ENCODE measurements around the gene CXCL17.

The CXCL17 gene

GRCh38 chr19:42426643-42427042 is 16.1 kb downstream of the CXCL17 start:
- H3K4me1 ChIP-seq (ENCODE audit: control insufficient read depth in 5 of 5, insufficient read depth in 5 of 5, low read length in 5 of 5), result peaks cover 10 to 63% (median 58%) of the 10 kb centered on the region in 5 donors
- H3K36me3 ChIP-seq (ENCODE audit: control insufficient read depth in 5 of 5, insufficient read depth in 5 of 5, low read length in 5 of 5), result no peaks in the 10 kb centered on the region
- H3K9ac ChIP-seq (ENCODE audit: low read length in 5 of 5), result peak overlapping the region in 2 of 5 donors; percentile 47 to 75
- H3K9me3 ChIP-seq (ENCODE audit: control insufficient read depth in 5 of 5, low read length in 5 of 5), result no peaks in the 10 kb centered on the region
- H3K4me3 ChIP-seq (ENCODE audit: low read depth in 1 of 5, low read length in 5 of 5), result peak overlapping the region in 4 of 5 donors; percentile 50 to 88 (median 78)
- peaks cover 0 to 3% (median 0%) of the 10 kb centered on the region in 5 donors for H3K27me3 ChIP-seq (ENCODE audit: control insufficient read depth in 5 of 5, insufficient read depth in 4 of 5, low read length in 5 of 5)
- peak overlapping the region; percentile 70 for H3K27ac ChIP-seq (ENCODE audit: low read depth, low read length)

- Histone ChIP-seq H3K4me1 (ENCODE audit: control insufficient read depth in 5 of 5, insufficient read depth in 5 of 5, low read length in 5 of 5) (peaks cover 15 to 77% (median 68%) of the 10 kb centered on the region in 5 donors), H3K36me3 (ENCODE audit: control insufficient read depth in 5 of 5, insufficient read depth in 5 of 5, low read length in 5 of 5) (no peaks in the 10 kb centered on the region), H3K27me3 (ENCODE audit: control insufficient read depth in 5 of 5, insufficient read depth in 4 of 5, low read length in 5 of 5) (peaks cover 0 to 3% (median 0%) of the 10 kb centered on the region in 5 donors), H3K27ac (ENCODE audit: low read depth, low read length) (peak overlapping the region; percentile 100), H3K4me3 (ENCODE audit: low read depth in 1 of 5, low read length in 5 of 5) (peak overlapping the region; percentile 9 to 88 (median 73)), H3K9ac (ENCODE audit: low read length in 5 of 5) (peak overlapping the region in 4 of 5 donors; percentile 11 to 94 (median 66)), H3K9me3 (ENCODE audit: control insufficient read depth in 5 of 5, low read length in 5 of 5) (no peaks in the 10 kb centered on the region)
Measured at GRCh38 chr19:42424712-42425131, 18.0 kb downstream of the CXCL17 start.

- Histone ChIP-seq H3K9ac (ENCODE audit: low read length in 5 of 5) (peak overlapping the region in 4 of 5 donors; percentile 11 to 94 (median 68)), H3K27me3 (ENCODE audit: control insufficient read depth in 5 of 5, insufficient read depth in 4 of 5, low read length in 5 of 5) (peaks cover 0 to 3% (median 0%) of the 10 kb centered on the region in 5 donors), H3K4me1 (ENCODE audit: control insufficient read depth in 5 of 5, insufficient read depth in 5 of 5, low read length in 5 of 5) (peaks cover 15 to 79% (median 70%) of the 10 kb centered on the region in 5 donors), H3K36me3 (ENCODE audit: control insufficient read depth in 5 of 5, insufficient read depth in 5 of 5, low read length in 5 of 5) (no peaks in the 10 kb centered on the region), H3K4me3 (ENCODE audit: low read depth in 1 of 5, low read length in 5 of 5) (peak overlapping the region in 4 of 5 donors; percentile 73 to 88 (median 78)), H3K9me3 (ENCODE audit: control insufficient read depth in 5 of 5, low read length in 5 of 5) (no peaks in the 10 kb centered on the region), H3K27ac (ENCODE audit: low read depth, low read length) (peak overlapping the region; percentile 100)
Measured at GRCh38 chr19:42424345-42424707, 18.4 kb downstream of the CXCL17 start.

GRCh38 chr19:42423462-42424344 is 19.0 kb downstream of the CXCL17 start:
- H3K4me3 ChIP-seq (ENCODE audit: low read depth in 1 of 5, low read length in 5 of 5), result peak overlapping the region; percentile 29 to 88 (median 73)
- peaks cover 15 to 80% (median 69%) of the 10 kb centered on the region in 5 donors for H3K4me1 ChIP-seq (ENCODE audit: control insufficient read depth in 5 of 5, insufficient read depth in 5 of 5, low read length in 5 of 5)
- no peaks in the 10 kb centered on the region for H3K36me3 ChIP-seq (ENCODE audit: control insufficient read depth in 5 of 5, insufficient read depth in 5 of 5, low read length in 5 of 5)
- peaks cover 0 to 3% (median 0%) of the 10 kb centered on the region in 5 donors for H3K27me3 ChIP-seq (ENCODE audit: control insufficient read depth in 5 of 5, insufficient read depth in 4 of 5, low read length in 5 of 5)
- peak overlapping the region; percentile 84 to 94 (median 87) for H3K9ac ChIP-seq (ENCODE audit: low read length in 5 of 5)
- H3K27ac ChIP-seq (ENCODE audit: low read depth, low read length), result peak overlapping the region; percentile 100
- no peaks in the 10 kb centered on the region for H3K9me3 ChIP-seq (ENCODE audit: control insufficient read depth in 5 of 5, low read length in 5 of 5)

- Histone ChIP-seq H3K27me3 (ENCODE audit: control insufficient read depth in 5 of 5, insufficient read depth in 4 of 5, low read length in 5 of 5) (peaks cover 0 to 3% (median 0%) of the 10 kb centered on the region in 5 donors), H3K9ac (ENCODE audit: low read length in 5 of 5) (peak overlapping the region; percentile 84 to 98 (median 87)), H3K36me3 (ENCODE audit: control insufficient read depth in 5 of 5, insufficient read depth in 5 of 5, low read length in 5 of 5) (no peaks in the 10 kb centered on the region), H3K4me3 (ENCODE audit: low read depth in 1 of 5, low read length in 5 of 5) (peak overlapping the region; percentile 73 to 89 (median 84)), H3K4me1 (ENCODE audit: control insufficient read depth in 5 of 5, insufficient read depth in 5 of 5, low read length in 5 of 5) (peaks cover 15 to 81% (median 69%) of the 10 kb centered on the region in 5 donors), H3K9me3 (ENCODE audit: control insufficient read depth in 5 of 5, low read length in 5 of 5) (no peaks in the 10 kb centered on the region), H3K27ac (ENCODE audit: low read depth, low read length) (peak overlapping the region; percentile 100)
Measured at GRCh38 chr19:42422901-42423461, 19.8 kb downstream of the CXCL17 start.

- Histone ChIP-seq H3K27me3 (ENCODE audit: control insufficient read depth in 5 of 5, insufficient read depth in 4 of 5, low read length in 5 of 5) (peaks cover 0 to 3% (median 0%) of the 10 kb centered on the region in 5 donors), H3K9ac (ENCODE audit: low read length in 5 of 5) (peak overlapping the region; percentile 84 to 98 (median 87)), H3K9me3 (ENCODE audit: control insufficient read depth in 5 of 5, low read length in 5 of 5) (no peaks in the 10 kb centered on the region), H3K4me3 (ENCODE audit: low read depth in 1 of 5, low read length in 5 of 5) (peak overlapping the region; percentile 73 to 89 (median 84)), H3K27ac (ENCODE audit: low read depth, low read length) (peak overlapping the region; percentile 100), H3K4me1 (ENCODE audit: control insufficient read depth in 5 of 5, insufficient read depth in 5 of 5, low read length in 5 of 5) (peaks cover 15 to 79% (median 65%) of the 10 kb centered on the region in 5 donors), H3K36me3 (ENCODE audit: control insufficient read depth in 5 of 5, insufficient read depth in 5 of 5, low read length in 5 of 5) (no peaks in the 10 kb centered on the region)
Measured at GRCh38 chr19:42422092-42422900, 20.4 kb downstream of the CXCL17 start.

- peaks cover 0 to 3% (median 0%) of the 10 kb centered on the region in 5 donors for H3K27me3 ChIP-seq (ENCODE audit: control insufficient read depth in 5 of 5, insufficient read depth in 4 of 5, low read length in 5 of 5)
- H3K9me3 ChIP-seq (ENCODE audit: control insufficient read depth in 5 of 5, low read length in 5 of 5), result no peaks in the 10 kb centered on the region
- peak overlapping the region; percentile 100 for H3K27ac ChIP-seq (ENCODE audit: low read depth, low read length)
- no peaks in the 10 kb centered on the region for H3K36me3 ChIP-seq (ENCODE audit: control insufficient read depth in 5 of 5, insufficient read depth in 5 of 5, low read length in 5 of 5)
- peaks cover 15 to 75% (median 61%) of the 10 kb centered on the region in 5 donors for H3K4me1 ChIP-seq (ENCODE audit: control insufficient read depth in 5 of 5, insufficient read depth in 5 of 5, low read length in 5 of 5)
- peak overlapping the region; percentile 84 to 98 (median 87) for H3K9ac ChIP-seq (ENCODE audit: low read length in 5 of 5)
- peak overlapping the region; percentile 23 to 89 (median 84) for H3K4me3 ChIP-seq (ENCODE audit: low read depth in 1 of 5, low read length in 5 of 5)
Measured at GRCh38 chr19:42421591-42422031, 21.1 kb downstream of the CXCL17 start.

- H3K4me3 ChIP-seq (ENCODE audit: low read depth in 1 of 5, low read length in 5 of 5), result peak overlapping the region; percentile 23 to 88 (median 67)
- peaks cover 15 to 73% (median 58%) of the 10 kb centered on the region in 5 donors for H3K4me1 ChIP-seq (ENCODE audit: control insufficient read depth in 5 of 5, insufficient read depth in 5 of 5, low read length in 5 of 5)
- H3K36me3 ChIP-seq (ENCODE audit: control insufficient read depth in 5 of 5, insufficient read depth in 5 of 5, low read length in 5 of 5), result no peaks in the 10 kb centered on the region
- peaks cover 0 to 3% (median 0%) of the 10 kb centered on the region in 5 donors for H3K27me3 ChIP-seq (ENCODE audit: control insufficient read depth in 5 of 5, insufficient read depth in 4 of 5, low read length in 5 of 5)
- H3K9ac ChIP-seq (ENCODE audit: low read length in 5 of 5), result peak overlapping the region; percentile 64 to 89 (median 69)
- H3K9me3 ChIP-seq (ENCODE audit: control insufficient read depth in 5 of 5, low read length in 5 of 5), result no peaks in the 10 kb centered on the region
- H3K27ac ChIP-seq (ENCODE audit: low read depth, low read length), result peak overlapping the region; percentile 100
Measured at GRCh38 chr19:42421101-42421500, 21.6 kb downstream of the CXCL17 start.

GRCh38 chr19:42420055-42420544 is 22.6 kb downstream of the CXCL17 start:
- peak overlapping the region; percentile 55 to 88 (median 67) for H3K4me3 ChIP-seq (ENCODE audit: low read depth in 1 of 5, low read length in 5 of 5)
- H3K27me3 ChIP-seq (ENCODE audit: control insufficient read depth in 5 of 5, insufficient read depth in 4 of 5, low read length in 5 of 5), result peaks cover 0 to 3% (median 0%) of the 10 kb centered on the region in 5 donors
- peaks cover 15 to 73% (median 57%) of the 10 kb centered on the region in 5 donors for H3K4me1 ChIP-seq (ENCODE audit: control insufficient read depth in 5 of 5, insufficient read depth in 5 of 5, low read length in 5 of 5)
- H3K27ac ChIP-seq (ENCODE audit: low read depth, low read length), result peak overlapping the region; percentile 100
- peak overlapping the region; percentile 64 to 78 (median 69) for H3K9ac ChIP-seq (ENCODE audit: low read length in 5 of 5)
- H3K9me3 ChIP-seq (ENCODE audit: control insufficient read depth in 5 of 5, low read length in 5 of 5), result no peaks in the 10 kb centered on the region
- no peaks in the 10 kb centered on the region for H3K36me3 ChIP-seq (ENCODE audit: control insufficient read depth in 5 of 5, insufficient read depth in 5 of 5, low read length in 5 of 5)

Measured in subcutaneous abdominal adipose tissue (tissue), 5 donors.